Heart right ventricle (tissue), 16 donors: ENCODE data around the gene PRDM16. TPM values are rescaled to one million over a fixed set of nuclear protein-coding genes. Genes with fewer than 3 reads are reported as not detected.

ENCODE experiments used
- ATAC-seq, 8 donors: fragments of 200-7000 bp; cut with Tn5 transposase; one replicate each; pipeline ENCODE4 v1.9.1; 2020; ENCODE audit warnings: mild to moderate bottlenecking in 8 of 8, moderate library complexity in 8 of 8, moderate number of reproducible peaks in 1 of 8
- DNase-seq, 2 donors: peaks; one replicate each; pipeline ENCODE4 v3.0.0-alpha.2; 2020
- H3K27ac ChIP-seq, 10 donors: fragments of 200-600 bp; sonication (generic) in 2 of 10; one replicate each; pipeline versions ENCODE4 v1.5.0 to v1.8.0; 2020 to 2022; ENCODE audit warnings: mild to moderate bottlenecking in 3 of 10
- H3K27me3 ChIP-seq, 7 donors: fragments of 200-600 bp; one replicate each; pipeline ENCODE4 v1.8.0; 2021 to 2022; ENCODE audit warnings: mild to moderate bottlenecking in 2 of 7
- H3K36me3 ChIP-seq, 9 donors: fragments of 200-600 bp; sonication (generic) in 1 of 9; one replicate each; pipeline versions ENCODE4 v1.5.0 to v1.8.0; 2020 to 2022; ENCODE audit warnings: mild to moderate bottlenecking in 2 of 9
- H3K4me1 ChIP-seq, 9 donors: fragments of 200-600 bp; sonication (generic) in 1 of 9; one replicate each; pipeline versions ENCODE4 v1.5.0 to v1.8.0; 2020 to 2022; ENCODE audit warnings: mild to moderate bottlenecking in 4 of 9
- H3K4me3 ChIP-seq, 10 donors: fragments of 200-600 bp; sonication (generic) in 2 of 10; one replicate each; pipeline versions ENCODE4 v1.5.0 to v1.8.0; 2020 to 2022; ENCODE audit warnings: mild to moderate bottlenecking in 7 of 10, moderate library complexity in 2 of 10
- H3K9me3 ChIP-seq, 11 donors: fragments of 200-600 bp in 10 of 11; sonication (generic) in 2 of 11; one replicate each; pipeline versions ENCODE4 v1.5.0 to v1.8.0; 2013 to 2022; ENCODE audit warnings: mild to moderate bottlenecking in 2 of 11, control low read depth in 1 of 11, moderate library complexity in 1 of 11
- CTCF ChIP-seq, 9 donors: fragments of 200-600 bp; sonication (generic) in 2 of 9; IDR thresholded peaks; one replicate each; pipeline versions ENCODE4 v1.5.0 to v1.8.0; 2021 to 2022; ENCODE audit warnings: antibody characterized with exemption in 9 of 9, mild to moderate bottlenecking in 5 of 9, moderate library complexity in 1 of 9
- WGBS, 2 donors: extraction: QIAGEN DNeasy Blood & Tissue Kit; methylation state at CpG; one replicate each; pipeline ENCODE4 v1.1.7; 2013; ENCODE audit warnings: inconsistent platforms in 1 of 2; 5-methylcytosine and 5-hydroxymethylcytosine counted together
- intact Hi-C, 10 donors: fragments of 100-400 bp; cut with DNase I; formaldehyde crosslinking; loops; one replicate each; pipeline versions ENCODE4 v1.11.1 to v1.14.2; 2022
- polyA plus RNA-seq, 2 donors: library from polyadenylated mRNA; stranded (reverse); fragments of 200-250 nt; gene quantifications; one replicate each; pipeline ENCODE4 v1.2.3, GENCODE V29; 2013
- total RNA-seq, 10 donors: library from RNA; stranded (reverse); fragmentation: NEBNext Ultra II Directional in 3 of 10; extraction: Animal tissue kit (Norgen Biotek cat#: 25700) in 3 of 10; gene quantifications; one replicate each; pipeline versions ENCODE4 v1.2.1 to v1.2.4, GENCODE V29; 2021 to 2023
- donor health status: Arrhythmogenic right ventricular cardiomyopathy.
- donor health status: ischemic (EF 13 %, LVEDD 7.1; RV severe dilation, severe dysfunction).
- donor health status: healthy with polysubstance abuse.
- donor health status: DM: no; HTN: yes; CAD: no.
- donor health status: DM: no; HTN: no; CAD: no.
- donor health status: ischemic (EF 25% LVEDD 6.9; RV normal size, moderate dysfunction).
- donor health status: ischemic (EF 25% LVEDD 5.7; RV mildly dilated, moderate dysfunction).
- donor health status: healthy.
- donor health status: DM: yes; HTN: yes; CAD: no.
- donor health status: Ischemic cardiomyopathy.
- donor health status: ischemic (EF 35%, LVEDD 5.7; RV mildly dilated, moderate dysfunction).
- donor health status: nonischemic (EF 11% LVEDD 7.7; RV severe dilation, severe dysfunction).
- donor health status: DM: yes; HTN: yes; CAD: no.
- donor health status: PGD.
- donor health status: ischemic (EF 29% LVEDD 5.4; RV normal size, mild dysfunction).
- donor health status: nonischemic (EF 23%, LVEDD 6.1; RV moderate dilation, normal function).

Gene PRDM16
- total and polyA plus RNA-seq, 12 donors: 4.1 to 25.9 (median 14.8) TPM

GRCh38 chr1:3168678-3169077, 99.7 kb downstream of the PRDM16 start:
- H3K4me1 ChIP-seq: peaks cover 22 to 53% (median 41%) of the 10 kb centered on the region in 9 donors
- peaks cover 0 to 18% (median 0%) of the 10 kb centered on the region in 7 donors for H3K27me3 ChIP-seq
- intact Hi-C loops: no loop called here
- TF ChIP-seq CTCF (IDR thresholded peaks at IDR 0.05): no peak
- DNase-seq: no peak
- no peaks in the 10 kb centered on the region for H3K36me3 ChIP-seq
- no peak for ATAC-seq
- WGBS, 2 donors: 46 to 50% methylated on average over 8 of the region's 8 CpGs
- H3K4me3 ChIP-seq: no peak overlapping the region
- no peaks in the 10 kb centered on the region for H3K9me3 ChIP-seq
- no peak overlapping the region for H3K27ac ChIP-seq

- intact Hi-C loops: loop anchor here in 3 of 10 donors (5.0 to 10.0 kb wide), 2 partner anchors 95 to 98 kb away; no protein-coding TSS in a partner anchor
- no peak for ATAC-seq
Observed at GRCh38 chr1:3169665-3170356, 100.8 kb downstream of the PRDM16 start.

GRCh38 chr1:3170561-3171453, 101.8 kb downstream of the PRDM16 start:
- H3K27me3 ChIP-seq: peaks cover 0 to 18% (median 0%) of the 10 kb centered on the region in 7 donors
- WGBS, 2 donors: 1 to 2% methylated on average over 40 of the region's 40 CpGs
- H3K9me3 ChIP-seq: no peaks in the 10 kb centered on the region
- H3K36me3 ChIP-seq: no peaks in the 10 kb centered on the region
- H3K27ac ChIP-seq: peak overlapping the region; percentile 74 to 98 (median 90)
- peak; percentile 83 to 87 for DNase-seq
- H3K4me3 ChIP-seq: peak overlapping the region in 9 of 10 donors; percentile 12 to 53 (median 45)
- intact Hi-C loops: loop anchor here in 3 of 10 donors (5.0 to 10.0 kb wide), 2 partner anchors 96 to 99 kb away; no protein-coding TSS in a partner anchor
- peak; percentile 82 to 93 (median 90) for ATAC-seq
- TF ChIP-seq CTCF (IDR thresholded peaks at IDR 0.05): no peak
- H3K4me1 ChIP-seq: peaks cover 39 to 74% (median 60%) of the 10 kb centered on the region in 9 donors

More at GRCh38 chr1:3169665-3170356, 100.8 kb downstream of the PRDM16 start:
- H3K27me3 ChIP-seq: peaks cover 0 to 18% (median 0%) of the 10 kb centered on the region in 7 donors
- TF ChIP-seq CTCF (IDR thresholded peaks at IDR 0.05): no peak
- WGBS, 2 donors: 69 to 71% methylated on average over 35 of the region's 35 CpGs
- peaks cover 31 to 64% (median 53%) of the 10 kb centered on the region in 9 donors for H3K4me1 ChIP-seq
- H3K27ac ChIP-seq: peak overlapping the region in 8 of 10 donors; percentile 74 to 93 (median 90)
- H3K36me3 ChIP-seq: no peaks in the 10 kb centered on the region
- DNase-seq: no peak
- no peaks in the 10 kb centered on the region for H3K9me3 ChIP-seq
- peak overlapping the region in 2 of 10 donors; percentile 49 to 53 for H3K4me3 ChIP-seq

- intact Hi-C loops: loop anchor here in 3 of 10 donors (5.0 to 10.0 kb wide), 2 partner anchors 97 to 99 kb away; no protein-coding TSS in a partner anchor
- Histone ChIP-seq H3K4me3 (peak overlapping the region in 3 of 10 donors; percentile 27 to 53 (median 48)), H3K27me3 (peaks cover 0 to 18% (median 0%) of the 10 kb centered on the region in 7 donors), H3K27ac (peak overlapping the region; percentile 74 to 98 (median 90)), H3K36me3 (no peaks in the 10 kb centered on the region), H3K4me1 (peaks cover 39 to 74% (median 60%) of the 10 kb centered on the region in 9 donors), H3K9me3 (no peaks in the 10 kb centered on the region)
- 65 to 75% methylated on average over 18 to 19 of the region's 19 CpGs for WGBS, 2 donors
- DNase-seq: no peak
- no peak for ATAC-seq
- TF ChIP-seq CTCF (IDR thresholded peaks at IDR 0.05): no peak
Observed at GRCh38 chr1:3171761-3172160, 102.8 kb downstream of the PRDM16 start.
